C4-2B (cell line): ENCODE measurements around the gene DENND2A.
"Not testable (repeated sequence)": the region's sequence is repeated elsewhere in the genome, so short reads cannot be mapped to it uniquely, and the experiment has no call there.

Experiments used
- H3K27ac ChIP-seq: fragments of 450-650 bp; 2 replicates; pipeline ENCODE4 v1.5.1; 2017
- ZFX ChIP-seq: fragments of 450-650 bp; IDR thresholded peaks from 2 replicates; pipeline ENCODE4 v1.6.1; 2017
- TF ChIP-seq, protein P1 (sequence below): fragments of 450-650 bp; conservative IDR thresholded peaks from 2 replicates; pipeline ENCODE4 v1.5.1; 2017; ENCODE audit warnings: mild to moderate bottlenecking

Gene DENND2A

DNA sequence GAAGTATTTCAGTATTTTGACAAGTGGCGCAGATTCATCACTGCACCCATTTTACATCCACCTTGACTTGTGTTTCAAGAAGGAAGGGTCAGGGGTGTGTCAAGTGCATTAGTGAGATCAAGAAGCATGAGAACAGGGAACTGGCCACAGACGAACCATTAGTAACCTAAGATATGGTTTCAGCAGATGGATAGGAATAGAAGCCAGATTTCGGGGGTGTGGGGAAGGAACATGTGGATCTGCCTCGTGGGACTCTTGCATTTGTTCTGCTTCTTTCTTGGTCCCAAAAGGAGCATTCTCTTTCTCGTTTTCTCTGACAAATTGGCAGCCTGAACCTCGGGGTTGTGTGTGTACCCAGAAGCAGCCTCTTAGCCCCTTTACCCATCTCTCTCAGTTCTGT, 9.6 kb downstream of the DENND2A start:
- no peak overlapping the region for H3K27ac ChIP-seq
- TF ChIP-seq ZFX = no peak
- TF ChIP-seq, protein P1, sequence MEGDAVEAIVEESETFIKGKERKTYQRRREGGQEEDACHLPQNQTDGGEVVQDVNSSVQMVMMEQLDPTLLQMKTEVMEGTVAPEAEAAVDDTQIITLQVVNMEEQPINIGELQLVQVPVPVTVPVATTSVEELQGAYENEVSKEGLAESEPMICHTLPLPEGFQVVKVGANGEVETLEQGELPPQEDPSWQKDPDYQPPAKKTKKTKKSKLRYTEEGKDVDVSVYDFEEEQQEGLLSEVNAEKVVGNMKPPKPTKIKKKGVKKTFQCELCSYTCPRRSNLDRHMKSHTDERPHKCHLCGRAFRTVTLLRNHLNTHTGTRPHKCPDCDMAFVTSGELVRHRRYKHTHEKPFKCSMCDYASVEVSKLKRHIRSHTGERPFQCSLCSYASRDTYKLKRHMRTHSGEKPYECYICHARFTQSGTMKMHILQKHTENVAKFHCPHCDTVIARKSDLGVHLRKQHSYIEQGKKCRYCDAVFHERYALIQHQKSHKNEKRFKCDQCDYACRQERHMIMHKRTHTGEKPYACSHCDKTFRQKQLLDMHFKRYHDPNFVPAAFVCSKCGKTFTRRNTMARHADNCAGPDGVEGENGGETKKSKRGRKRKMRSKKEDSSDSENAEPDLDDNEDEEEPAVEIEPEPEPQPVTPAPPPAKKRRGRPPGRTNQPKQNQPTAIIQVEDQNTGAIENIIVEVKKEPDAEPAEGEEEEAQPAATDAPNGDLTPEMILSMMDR = no peak

DNA sequence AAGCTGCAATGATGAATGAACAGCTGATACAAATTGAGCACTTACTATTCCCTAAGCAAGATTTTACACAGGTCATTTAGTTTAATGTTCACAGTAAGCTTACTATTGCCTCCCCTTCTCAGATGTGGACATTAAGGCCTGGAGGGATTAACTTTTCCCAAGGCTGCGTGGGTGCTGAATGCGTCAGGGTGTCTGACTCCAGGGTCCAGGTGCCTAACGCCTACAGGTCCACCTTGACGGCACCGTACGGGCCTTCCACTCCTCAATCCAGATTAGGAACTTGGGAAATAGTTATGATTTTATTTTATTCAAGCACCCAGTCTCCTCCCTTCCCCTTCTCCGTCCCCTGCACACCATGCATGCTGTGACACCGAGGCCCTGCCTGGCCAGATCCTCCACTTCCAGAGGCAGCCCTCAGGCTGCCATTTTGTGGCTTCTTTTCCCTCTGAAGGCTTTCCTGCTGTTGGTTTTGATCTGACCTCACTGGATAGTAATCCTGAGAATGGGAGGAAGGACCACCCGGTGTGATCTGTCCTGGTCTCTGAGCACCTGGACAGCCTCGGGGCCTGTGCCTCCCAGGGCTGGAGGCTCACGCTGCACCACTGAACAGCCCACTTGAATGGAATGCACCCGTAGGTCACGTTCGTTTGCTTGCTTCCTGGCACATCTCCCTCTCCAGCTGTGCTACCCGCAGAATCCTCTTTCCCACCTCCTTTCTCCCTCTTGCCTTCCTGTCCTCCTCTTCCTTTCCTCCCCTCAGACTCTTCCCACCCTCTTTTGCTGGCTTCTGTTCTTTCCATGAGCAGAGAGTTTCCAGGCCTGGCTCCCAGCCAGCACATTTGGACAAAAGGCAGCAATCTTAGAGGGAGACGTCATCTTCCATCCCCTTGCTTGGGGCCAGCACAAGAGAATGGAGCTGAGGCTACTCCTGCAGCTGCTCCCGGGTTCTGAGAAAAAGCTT, 14.4 kb downstream of the DENND2A start:
- H3K27ac ChIP-seq = no peak overlapping the region
- no peak for TF ChIP-seq ZFX
- TF ChIP-seq, protein P1 = no peak

DNA sequence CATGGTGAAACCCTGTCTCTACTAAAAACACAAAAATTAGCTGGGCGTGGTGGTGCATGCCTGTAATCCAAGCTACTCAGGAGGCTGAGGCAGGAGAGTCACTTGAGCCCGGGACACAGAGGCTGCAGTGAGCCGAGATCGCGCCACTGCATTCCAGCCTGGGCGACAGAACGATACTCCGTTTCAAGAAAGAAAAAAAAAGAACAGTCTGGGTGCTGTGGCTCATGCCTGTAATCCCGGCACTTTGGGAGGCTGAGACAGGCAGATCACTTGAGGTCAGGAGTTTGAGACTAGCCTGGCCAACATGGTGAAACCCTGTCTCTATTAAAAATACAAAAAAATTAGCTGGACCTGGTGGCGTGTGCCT, 15.4 kb downstream of the DENND2A start:
- H3K27ac ChIP-seq = not testable (repeated sequence)

DNA sequence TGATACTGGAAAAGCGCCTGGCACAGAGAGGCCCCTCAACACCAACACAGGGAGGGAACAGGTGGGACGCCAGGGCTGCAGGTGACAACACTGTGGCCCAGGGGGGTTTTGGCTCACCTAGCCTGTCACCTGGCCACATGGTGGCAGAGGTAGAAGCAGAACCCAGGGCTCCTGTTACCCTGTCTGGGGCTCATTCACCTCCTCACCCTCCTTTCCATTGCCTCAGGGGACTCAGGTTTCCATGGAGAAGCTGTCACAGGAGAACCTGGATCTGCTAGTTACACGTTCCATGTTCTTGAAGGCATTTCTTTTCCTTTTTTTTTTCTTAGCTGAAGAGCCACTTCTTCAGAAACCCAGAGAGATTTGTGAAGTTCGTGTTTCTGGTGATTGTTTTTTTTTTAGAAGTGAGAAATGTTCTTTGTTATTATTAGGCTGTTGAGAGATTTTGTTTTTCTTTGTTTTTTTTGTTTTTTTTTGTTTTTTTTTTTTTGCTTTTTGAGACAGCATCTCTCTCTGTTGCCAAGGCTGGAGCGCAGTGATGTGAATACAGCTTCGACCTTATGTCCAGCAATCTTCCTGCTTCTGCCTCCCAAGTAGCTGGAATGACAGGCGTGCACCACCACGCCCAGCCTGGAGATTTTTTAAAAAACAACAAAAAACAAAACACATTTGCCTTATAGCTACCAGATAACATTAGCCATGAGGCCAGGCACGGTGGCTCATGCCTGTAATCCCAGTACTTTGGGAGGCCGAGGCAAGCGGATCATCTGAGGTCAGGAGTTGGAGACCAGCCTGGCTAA, 16.0 kb downstream of the DENND2A start:
- TF ChIP-seq, protein P1 = no peak
- no peak for TF ChIP-seq ZFX
- H3K27ac ChIP-seq = no peak overlapping the region

DNA sequence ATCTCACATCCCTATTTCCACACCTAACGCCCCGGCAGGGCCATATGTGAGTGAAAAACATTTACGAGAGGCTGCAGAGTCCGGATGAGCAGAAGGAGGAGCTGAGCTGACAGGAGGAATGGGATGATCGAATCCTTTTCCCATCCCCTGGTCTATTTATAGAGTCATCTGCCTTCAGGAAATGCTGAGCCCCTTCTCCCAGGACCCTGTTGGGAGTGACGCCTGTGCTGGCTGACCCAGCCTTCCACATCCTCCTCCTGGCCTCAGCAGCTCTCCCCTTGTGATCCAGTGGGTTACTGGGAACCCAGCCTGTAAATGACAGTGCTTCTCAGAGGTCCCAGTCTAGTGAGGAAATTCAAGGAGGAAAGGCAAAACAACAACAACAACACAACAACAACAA, 16.6 kb downstream of the DENND2A start:
- no peak overlapping the region for H3K27ac ChIP-seq
- TF ChIP-seq, protein P1 = no peak
- TF ChIP-seq ZFX = no peak

DNA sequence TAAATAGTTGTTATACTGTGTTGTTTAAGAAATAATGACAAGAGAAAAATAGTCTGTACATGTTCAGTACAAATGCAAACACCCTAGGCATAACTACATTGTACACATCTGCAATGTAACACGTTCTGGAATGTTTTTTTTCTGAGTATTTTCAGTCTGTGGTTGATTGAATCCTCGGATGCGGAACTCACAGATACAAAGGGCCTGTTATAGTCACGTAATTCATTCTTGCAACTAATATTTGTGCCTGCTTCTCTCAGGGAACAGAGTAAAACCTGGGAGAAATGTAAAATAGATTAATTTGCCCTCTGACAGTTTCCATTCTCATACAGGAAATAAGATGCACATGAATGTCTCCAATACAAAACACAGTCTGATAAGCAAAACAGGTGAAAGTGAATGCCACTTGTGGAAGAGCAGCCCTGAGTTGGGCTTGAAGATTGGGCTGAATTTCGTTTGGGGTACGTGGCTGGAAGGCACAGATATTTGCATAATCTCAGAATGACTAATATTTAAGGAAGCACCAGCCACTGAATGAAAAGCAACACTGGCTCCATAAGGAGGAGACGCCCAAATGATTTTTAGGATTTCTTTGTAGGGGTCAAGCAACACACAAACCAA, 19.1 kb downstream of the DENND2A start:
- no peak for TF ChIP-seq ZFX
- H3K27ac ChIP-seq = no peak overlapping the region

DNA sequence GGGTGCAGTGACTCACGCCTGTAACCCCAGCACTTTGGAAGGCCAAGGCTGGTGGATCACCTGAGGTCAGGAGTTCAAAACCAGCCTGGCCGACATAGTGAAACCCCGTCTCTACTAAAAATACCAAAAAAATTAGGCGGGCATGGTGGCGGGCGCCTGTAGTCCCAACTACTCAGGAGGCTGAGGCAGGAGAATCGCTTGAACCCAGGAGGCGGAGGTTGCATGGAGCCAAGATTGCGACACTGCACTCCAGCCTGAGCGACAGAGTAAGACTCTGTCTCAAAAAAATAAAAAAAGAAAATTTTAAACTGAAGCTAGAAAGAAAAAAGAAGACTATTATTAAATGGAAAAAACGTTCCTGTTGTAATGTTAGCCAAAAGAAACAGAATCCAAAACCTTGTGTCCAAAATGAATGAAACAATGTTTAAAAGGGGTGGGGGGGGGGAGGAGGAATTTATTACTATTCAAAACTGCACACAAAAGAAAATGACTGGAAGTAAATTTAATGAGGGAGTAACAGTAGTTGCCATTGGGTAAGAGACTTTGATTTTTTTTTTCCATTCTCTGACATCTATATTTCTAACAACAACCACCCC, 20.6 kb downstream of the DENND2A start:
- not testable (repeated sequence) for H3K27ac ChIP-seq

DNA sequence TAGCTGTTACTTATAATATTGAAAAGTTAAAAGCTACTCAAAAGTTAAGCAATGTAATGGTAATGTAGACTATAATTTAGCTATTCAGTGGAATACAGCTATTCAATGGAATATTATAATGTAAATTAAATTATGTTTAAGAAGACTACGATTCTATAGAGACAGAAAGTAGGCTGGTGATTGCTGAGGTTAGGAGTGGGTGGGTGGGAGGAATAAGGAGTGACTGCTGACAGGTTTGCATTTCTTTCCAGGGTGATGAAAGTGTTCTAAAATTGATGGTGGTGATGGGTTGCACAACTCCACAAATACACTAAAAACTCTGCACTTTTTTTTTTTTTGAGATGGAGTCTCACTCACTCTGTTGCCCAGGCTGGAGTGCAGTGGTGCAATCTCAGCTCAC, 21.4 kb downstream of the DENND2A start:
- TF ChIP-seq ZFX = no peak
- TF ChIP-seq, protein P1 = no peak
- H3K27ac ChIP-seq = no peak overlapping the region
